Measurements from ENCODE around the gene DIP2B.

Gene DIP2B

GRCh38 chr12:50579757-50580267 lies 75.0 kb downstream of the DIP2B start:
- no peak for FAIRE-seq

DNA sequence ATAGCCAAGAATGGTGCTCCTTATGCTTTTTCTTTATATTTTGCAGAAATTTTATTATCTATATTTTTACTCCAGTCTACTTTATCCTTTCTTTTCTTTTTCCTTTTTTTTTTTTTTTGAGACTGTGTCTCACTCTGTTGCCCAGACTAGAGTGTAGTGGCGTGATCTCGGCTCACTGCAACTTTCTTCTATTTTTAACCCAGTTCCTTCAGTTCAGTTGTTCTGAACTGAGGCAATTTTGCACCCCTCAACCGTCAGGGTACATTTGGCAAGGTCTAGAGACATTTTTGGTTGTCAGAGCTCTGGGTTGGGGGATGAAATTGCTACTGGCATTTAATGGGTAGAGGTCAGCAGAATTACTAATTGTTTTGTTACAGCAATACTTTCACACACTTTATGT lies 75.7 kb downstream of the DIP2B start:
- FAIRE-seq, result no peak

GRCh38 chr12:50581226-50582184 lies 76.7 kb downstream of the DIP2B start:
- no peak for FAIRE-seq

DNA sequence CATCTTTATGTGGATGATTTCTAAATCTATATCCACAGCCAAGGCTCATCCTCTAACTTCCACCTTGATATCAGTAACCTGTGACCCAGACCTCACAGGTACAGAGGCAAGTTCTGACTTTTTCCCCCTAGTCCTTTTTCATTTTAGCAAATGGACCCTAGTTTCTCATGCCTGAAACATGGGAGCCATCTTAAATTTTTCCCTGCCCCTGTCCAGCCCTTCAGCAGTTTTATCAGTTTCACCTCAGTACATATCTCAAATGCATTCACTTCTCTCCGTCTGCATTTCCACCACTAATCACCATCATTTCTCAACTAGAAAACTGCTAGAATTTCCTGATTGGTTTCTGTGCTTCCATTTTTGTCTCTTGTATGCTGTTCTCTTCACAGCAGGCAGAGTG lies 79.3 kb downstream of the DIP2B start:
- FAIRE-seq, result no peak

- FAIRE-seq, result no peak
Measured at GRCh38 chr12:50589650-50590435, 85.1 kb downstream of the DIP2B start.

DNA sequence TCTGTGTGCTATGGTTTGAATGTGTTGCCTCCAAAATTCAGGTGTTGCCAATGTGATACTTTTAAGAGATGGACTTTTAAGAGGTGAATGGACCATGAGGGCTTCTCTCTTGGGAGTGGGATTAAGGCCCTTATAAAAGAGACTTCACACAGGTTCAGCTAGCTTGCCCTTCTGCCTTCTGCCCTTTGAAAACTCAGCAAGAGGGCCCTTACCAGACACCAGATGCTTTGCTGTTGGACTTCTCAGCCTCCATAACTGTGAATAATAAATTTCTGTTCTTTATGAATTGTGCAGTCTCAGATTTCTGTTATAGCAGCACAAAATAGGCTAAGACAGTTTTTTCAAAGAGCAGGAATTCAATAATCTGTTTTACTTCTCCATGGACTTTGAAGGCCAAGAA lies 86.1 kb downstream of the DIP2B start:
- FAIRE-seq, result no peak

GRCh38 chr12:50595667-50596066 lies 90.9 kb downstream of the DIP2B start:
- FAIRE-seq, result no peak

DNA sequence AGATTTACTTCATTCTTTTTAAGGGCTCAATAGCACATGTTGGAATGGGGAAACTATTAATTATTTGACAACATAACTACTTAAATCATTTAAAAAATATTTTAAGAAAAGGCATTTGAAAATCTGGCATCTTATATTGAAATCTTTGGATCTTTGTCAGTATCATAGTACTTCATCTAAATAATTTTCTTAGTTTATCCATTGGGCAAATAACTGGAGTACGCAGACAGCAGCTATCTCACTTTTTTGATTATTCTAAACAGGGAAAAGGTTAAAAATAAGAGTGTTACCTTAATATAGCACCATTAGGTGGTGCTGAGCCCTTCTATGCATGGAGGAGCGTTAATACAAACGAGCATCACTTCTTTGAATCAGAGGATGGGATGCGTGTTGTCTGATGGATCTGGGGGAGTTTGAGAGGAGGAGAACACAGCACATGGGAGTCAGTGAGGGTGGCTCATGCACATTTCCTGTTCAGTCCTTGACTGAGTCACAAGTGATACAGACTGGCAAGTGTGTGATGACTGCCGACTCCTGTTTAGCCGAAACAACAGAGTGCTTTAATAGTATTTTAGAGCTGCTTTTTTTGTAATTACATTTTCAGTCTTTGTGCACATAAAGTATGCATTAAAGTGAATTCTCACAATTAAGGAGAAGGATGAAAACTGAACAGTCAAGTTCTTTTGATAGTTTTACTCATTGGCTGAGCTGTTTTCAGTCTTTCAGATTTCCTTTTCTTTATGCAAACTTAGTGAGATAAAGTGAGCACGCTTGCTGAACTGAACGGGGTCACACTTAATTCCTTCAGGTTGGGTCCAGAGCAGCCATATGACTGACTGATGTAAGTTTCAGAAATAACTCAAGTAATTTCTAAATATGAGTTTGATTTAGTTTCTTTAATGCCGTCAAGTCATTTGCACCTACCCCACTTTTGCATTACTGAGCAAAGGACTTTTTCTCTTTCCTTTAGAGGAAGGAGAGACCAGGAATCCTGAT lies 92.7 kb downstream of the DIP2B start:
- FAIRE-seq, result no peak

DNA sequence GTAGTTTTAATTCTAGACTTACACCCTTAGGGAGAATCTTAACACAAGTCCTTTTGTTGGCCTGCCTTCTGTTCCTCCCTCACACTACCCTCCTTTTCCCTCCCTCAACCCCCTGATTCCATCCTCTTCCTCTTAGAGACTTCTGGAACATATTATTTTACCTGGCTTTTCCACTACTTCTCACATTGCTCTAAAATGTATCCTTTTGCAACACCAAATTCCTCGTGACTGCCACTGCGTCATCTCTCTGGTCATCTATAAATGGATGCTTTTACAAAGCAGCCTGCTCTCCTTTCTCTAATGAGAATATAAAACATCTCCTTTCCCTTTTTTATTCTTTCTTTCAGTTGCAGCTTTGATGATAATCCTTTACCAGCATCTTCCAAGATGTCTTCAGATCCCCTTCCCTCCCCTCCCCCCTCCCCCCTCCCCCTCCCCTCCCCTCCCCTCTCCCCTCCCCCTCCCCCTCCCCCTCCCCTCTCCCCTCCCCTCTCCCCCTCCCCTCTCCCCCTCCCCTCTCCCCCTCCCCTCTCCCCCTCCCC lies 93.6 kb downstream of the DIP2B start:
- FAIRE-seq, result no peak

- FAIRE-seq, result no peak
Measured at GRCh38 chr12:50599366-50600095, 94.7 kb downstream of the DIP2B start.

DNA sequence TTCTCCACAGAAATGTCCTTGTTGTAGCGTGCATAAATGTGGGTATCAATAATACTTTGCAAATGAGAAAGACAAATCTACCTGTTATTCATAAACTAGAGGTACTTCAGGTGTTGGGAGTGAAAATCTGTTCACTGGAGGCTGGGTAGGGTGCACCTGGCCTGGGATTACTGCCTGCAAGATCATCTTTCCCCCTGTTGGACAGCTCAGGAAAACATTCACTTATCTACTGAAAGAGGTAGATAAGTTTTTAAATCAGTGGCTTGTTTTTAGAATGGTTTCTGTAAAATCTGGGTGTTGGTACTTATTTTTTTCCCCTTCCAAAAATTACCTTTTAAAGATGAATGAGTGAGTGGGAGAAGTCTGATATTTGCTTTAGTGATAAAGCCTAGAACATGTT lies 95.6 kb downstream of the DIP2B start:
- FAIRE-seq, result no peak

- FAIRE-seq, result no peak
Measured at GRCh38 chr12:50603817-50604639, 99.2 kb downstream of the DIP2B start.

DNA sequence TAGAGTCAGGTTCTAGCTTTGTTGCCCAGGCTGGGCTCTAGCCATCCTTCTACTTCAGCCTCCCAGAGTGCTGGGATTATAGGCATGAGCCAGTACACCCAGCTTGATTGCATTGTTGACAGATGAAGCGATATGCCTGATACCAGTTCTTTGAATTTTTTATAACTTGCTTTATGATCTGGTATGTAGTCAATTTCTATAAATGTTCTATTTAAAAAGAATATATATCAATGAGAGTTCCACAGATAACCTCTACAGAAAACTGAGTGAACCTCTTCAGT lies 99.8 kb downstream of the DIP2B start:
- no peak for FAIRE-seq

DNA sequence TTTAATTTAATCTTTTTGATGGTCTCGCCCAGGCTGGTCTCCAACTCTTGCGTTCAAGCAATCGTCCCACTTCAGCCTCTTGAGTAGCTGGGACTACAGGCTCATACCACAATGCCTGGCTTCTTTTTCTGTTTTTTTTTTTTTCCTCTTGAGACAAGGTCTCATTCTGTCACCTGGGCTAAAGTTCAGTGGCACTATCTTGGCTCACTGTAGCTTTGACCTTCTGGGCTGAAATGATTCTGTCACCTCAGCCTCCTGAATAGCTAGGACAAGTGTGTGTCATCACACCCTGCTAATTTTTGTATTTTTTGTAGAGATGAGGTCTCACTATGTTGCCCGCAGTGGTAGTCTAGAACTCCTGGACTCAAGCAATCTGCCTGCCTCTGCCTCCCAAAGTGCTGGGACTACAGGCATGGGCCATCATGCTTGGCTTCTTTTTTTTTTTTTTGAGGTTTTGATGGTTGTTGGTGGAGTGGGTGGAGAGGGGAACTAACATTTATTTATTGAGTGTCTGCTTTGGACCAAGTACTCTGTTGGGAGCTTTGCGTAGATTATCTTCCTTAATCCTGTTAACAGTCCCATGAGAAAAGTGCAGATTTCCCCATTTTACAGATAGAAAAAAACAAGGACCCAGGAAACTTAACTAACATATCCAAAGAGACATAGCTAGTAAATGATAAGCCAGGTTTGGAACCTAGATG lies 102.0 kb downstream of the DIP2B start:
- FAIRE-seq, result no peak

GRCh38 chr12:50609292-50609874 lies 104.6 kb downstream of the DIP2B start:
- no peak for FAIRE-seq

DNA sequence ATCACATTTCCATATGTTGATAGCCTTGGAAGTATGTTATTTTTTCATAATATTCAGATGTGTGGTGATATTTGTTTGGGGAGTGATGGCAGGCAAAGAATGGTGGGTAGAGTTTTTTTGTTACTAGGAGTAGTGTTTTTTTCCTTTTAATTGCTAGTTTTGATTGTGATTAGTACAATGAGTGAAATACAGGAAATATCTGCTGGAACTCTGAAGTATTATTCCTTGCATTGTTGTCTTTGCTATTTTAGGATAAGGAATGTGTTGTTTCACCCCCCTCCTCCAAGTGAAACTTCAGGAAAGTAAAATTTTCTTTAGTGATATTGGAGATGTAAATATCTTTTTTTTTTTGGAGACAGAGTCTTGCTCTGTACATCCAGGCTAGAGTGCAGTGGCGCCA lies 105.4 kb downstream of the DIP2B start:
- FAIRE-seq, result no peak

GRCh38 chr12:50611021-50611744 lies 106.4 kb downstream of the DIP2B start:
- FAIRE-seq, result no peak

DNA sequence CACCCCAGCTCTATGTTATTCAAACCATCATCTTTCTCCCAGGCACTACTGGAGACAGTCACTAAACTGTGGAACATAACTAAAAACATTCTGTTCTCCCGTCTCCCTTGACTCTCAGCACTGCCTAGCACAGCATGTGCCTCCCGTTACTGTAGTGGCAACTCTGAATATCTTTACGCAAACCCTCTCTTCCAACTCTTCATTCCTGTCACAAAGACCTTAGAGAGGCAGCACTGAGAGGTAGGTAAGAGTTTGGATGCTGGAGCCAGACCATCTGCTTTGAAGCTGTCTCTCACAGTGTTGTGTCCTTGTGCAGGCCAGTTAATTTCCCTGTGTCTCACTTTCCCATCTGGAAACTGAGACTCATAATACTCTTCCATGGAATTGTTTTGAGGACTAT lies 108.1 kb downstream of the DIP2B start:
- no peak for FAIRE-seq

DNA sequence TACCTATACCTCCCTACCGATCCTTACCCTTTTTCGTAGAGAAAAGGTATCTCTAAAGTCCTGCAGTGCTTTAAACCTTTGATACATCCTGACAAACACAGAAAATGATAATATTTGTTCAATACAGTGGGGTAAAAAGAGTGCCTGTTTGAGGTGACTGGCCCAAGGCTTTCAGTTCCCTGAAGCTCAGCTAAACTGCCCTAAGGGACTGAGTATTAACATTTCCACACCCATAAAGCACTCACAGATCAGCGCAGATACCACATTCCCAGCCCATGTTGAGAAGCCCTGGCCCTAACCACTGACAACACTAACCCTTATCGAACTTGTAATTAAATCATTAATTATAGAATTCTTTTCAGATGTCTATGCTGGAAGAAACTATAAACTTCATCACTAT lies 108.7 kb downstream of the DIP2B start:
- no peak for FAIRE-seq
